AML-193 (cell line): ENCODE measurements around the gene SH3PXD2B.
A peak's percentile ranks its signal among the peaks of the same experiment; 100 is the strongest.
"Not testable (repeated sequence)": the region's sequence is repeated elsewhere in the genome, so short reads cannot be mapped to it uniquely, and the experiment has no call there.

ENCODE experiments used
- DNase-seq, 2 experiments: peaks; one replicate each; lab custom pipeline; 2025; lab: John Stamatoyannopoulos, UW

Gene SH3PXD2B

DNA sequence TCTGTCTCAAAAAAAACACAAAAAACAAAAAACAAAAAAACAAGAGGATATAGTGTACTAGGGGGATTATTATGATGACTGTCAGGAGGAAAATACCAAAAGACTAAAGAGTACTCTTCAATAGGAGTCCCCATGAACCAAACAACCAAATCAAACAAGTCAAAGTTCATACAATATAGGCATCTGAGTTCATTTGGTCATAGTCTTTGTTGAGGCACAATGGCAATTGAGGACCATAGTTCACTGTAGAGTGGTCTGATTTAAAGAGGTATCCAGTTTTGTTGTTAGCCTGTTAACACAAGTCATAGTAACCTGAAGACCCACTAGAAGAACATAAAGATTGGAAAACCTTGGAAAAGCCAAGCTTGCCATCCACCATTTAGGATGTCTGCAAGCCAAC lies 159.5 kb downstream of the SH3PXD2B start:
- DNase-seq: no peak

GRCh38 chr5:172293745-172294342 lies 160.5 kb downstream of the SH3PXD2B start:
- no peak for DNase-seq

DNA sequence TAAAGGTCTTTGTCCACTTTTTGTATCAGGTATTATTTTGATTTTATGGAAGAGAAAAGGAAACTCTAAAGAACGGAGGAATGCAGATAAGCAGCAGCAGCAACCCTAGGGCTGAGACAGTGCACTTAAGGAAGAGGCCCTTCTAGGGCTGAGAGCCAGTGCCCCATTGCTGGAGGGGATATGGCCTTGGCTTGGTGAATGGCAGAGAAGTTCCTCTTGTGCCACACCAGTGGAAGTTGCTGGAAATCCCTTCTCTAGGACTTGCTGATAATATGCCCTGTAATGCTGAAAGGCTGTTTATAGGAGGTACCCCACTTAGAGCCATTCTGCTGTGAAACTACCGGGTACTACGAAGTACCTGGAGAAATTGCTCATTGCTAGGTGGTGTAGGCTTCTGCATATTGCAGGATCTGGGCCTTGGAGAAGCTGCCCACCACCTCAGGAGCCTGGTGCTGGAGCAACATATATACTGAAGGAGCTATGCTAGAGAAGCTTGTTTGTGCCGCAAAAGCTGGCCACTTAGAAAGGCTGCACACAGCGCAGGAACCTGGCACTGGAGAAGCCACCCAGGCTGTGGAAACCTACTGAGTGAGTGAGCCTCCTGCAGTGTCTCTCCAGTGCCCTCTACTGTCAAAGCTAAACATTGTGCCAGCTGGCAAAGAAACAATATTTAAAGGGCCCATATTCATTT lies 161.1 kb downstream of the SH3PXD2B start:
- peak; percentile 65 to 78 for DNase-seq

DNA sequence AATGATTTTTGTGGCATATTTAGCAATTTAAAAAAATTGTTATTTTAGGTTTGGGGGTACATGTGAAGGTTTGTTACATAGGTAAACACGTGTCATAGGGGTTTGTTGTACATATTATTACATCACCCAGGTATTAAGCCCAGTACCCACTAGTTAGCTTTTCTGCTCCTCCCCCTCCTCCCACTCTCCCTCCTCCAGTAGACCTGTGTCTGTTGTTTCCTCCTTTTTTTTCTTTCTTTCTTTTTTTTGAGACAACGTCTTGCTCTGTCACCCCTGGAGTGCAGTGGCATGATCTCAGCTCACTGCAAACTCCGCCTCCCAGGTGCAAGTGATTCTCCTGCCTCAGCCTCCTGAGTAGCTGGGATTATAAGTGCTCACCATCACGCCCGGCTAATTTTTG lies 162.5 kb downstream of the SH3PXD2B start:
- not testable (repeated sequence) for DNase-seq

DNA sequence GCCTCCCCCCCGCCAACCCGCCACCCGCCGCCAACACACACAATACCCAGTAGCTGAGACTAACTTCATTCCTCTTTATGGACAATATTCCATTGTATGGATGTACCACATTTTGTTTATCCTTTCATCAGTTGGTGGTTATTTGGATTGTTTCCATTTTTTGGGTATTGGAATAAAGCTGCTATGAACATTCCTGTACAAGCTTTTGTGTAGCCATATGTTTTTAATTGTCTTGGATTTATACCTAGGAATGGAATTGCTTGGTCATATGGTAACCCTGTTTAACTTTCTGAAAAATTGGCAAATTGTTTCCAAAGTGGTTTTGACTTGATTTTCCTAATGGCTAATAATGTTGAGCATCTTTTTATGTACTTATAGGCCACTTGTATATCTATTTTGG lies 165.9 kb downstream of the SH3PXD2B start:
- no peak for DNase-seq

- not testable (repeated sequence) for DNase-seq
Observed at GRCh38 chr5:172287140-172287539, 167.2 kb downstream of the SH3PXD2B start.

DNA sequence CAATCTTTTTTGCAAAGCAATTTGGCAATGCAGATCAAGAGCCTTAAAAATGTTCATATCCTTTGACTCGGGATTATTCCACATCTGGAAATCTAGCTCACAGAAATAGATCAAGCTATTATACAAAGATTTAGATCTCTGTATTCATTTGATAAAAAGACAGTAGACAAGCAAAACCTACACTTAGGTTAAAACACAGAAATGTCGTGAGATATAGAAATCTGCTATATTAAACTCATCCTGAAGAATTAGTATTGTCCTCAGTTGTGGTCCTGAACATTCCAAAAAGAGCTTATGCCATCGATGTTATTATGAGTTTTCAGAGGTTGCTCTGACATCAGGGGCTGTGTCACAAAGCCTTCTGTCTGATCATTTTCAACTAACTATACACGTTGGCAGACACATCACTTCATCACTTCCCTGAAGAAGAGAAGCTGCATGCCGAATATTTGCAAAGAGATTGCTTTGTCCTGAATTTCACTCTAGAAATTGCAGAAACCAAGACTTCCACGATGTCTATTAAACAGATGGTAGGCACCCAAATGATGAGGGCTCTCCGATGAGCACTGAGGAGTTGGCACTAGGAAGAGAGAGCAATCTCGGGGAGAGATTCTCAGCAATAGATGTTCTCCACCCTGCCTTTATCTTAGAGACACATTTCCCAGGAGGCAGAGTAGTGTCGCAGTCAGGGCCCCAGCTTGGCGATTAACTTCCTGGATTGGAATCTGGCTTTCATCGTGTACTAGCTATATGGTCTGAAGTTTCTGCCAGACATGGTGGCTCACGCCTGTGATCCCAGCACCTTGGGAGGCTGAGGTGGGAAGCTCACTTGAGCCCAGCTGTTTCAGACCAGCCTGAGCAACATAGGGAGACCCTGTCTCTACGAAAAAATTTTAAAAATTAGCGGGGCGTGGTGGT lies 168.8 kb downstream of the SH3PXD2B start:
- no peak for DNase-seq

- no peak for DNase-seq
Observed at GRCh38 chr5:172284611-172284980, 169.7 kb downstream of the SH3PXD2B start.

DNA sequence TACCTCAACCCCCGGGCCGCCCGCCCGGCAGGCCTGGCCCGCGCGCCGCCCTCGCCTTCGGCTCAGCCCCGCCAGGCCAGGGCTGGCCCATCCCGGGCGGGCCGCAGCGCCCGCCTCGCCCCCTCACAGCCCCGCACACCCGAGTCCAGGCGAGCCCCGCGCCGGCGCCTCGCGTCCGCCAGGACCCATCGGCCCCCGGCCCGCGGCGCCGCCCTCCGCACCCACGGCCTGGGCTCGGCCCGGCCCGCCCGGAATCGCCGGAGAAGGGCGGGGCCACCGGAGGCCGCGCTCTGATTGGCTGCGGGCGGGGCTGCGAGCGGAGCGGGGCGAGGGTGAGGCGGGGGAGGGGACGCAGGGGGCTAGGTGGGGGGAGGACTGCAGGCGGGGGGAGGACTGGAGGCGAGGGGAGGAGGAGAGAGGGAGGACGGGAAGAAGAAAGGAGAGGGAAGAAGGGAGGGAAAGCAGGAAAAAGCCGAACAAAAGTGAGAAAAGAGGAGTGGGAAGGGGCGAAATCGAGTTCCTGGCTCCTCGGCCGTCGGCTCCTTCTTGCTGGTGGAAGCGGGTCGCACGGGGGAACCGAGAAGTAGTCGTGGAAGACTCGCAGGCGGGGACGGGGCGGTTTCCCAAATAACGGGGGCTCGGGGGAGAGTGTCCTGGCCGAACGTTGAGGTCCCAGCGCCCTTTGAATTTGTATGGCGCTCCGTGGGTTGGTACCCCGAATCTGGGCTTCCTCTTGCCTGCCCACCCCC lies 170.3 kb downstream of the SH3PXD2B start:
- peak; percentile 36 to 66 for DNase-seq

GRCh38 chr5:172283020-172283861 lies 171.1 kb downstream of the SH3PXD2B start, which contains the start of gene UBTD2:
Gene UBTD2 (minus strand): TSS chr5:172283764. CDS start chr5:172283665, 99 bp downstream.
- peak in 1 of 2 experiments; percentile 57 for DNase-seq

GRCh38 chr5:172282272-172283019 lies 171.9 kb downstream of the SH3PXD2B start:
- no peak for DNase-seq

DNA sequence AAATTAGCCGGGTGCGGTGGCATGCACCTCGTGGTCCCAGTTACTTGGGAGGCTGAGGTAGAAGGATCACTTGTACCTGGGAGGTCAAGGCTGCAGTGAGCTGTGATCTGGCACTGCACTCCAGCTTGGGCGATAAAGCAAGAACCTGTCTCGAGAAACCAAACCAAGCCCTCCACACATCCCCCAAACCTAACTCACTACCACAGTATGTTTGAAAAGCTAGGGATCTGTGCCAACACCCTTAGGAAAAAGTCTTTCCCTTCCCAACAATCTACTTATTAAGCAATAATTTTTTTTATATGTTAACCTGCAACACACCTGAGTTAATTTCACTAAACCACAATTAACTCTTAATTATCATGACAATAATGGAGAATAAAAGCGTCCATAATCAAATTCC lies 173.0 kb downstream of the SH3PXD2B start:
- no peak for DNase-seq

DNA sequence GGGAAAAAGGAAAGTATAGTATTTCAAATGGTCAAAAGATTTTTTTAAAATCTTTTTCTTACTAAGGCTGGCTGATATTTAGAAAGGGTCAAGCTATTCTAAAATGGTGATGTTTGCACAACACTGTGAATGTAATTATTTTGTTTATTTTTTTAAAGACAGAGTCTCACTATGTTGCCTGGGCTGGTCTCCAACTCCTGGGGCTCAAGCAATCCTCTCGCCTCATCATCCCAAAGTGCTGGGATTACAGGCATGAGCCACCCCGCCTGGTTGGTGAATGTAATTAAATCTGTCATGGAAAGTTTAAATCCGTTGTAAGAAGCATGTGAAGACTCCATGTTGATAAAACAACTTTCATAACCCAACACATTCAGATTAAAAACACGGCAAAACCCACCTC lies 173.4 kb downstream of the SH3PXD2B start:
- DNase-seq: no peak

GRCh38 chr5:172280317-172280716 lies 174.0 kb downstream of the SH3PXD2B start:
- no peak for DNase-seq

GRCh38 chr5:172278356-172278755 lies 176.0 kb downstream of the SH3PXD2B start:
- DNase-seq: no peak

- DNase-seq: no peak
Observed at GRCh38 chr5:172276214-172276613, 178.1 kb downstream of the SH3PXD2B start.
